Middle frontal gyrus (tissue), 1 donor: Measurements from ENCODE around the gene MYL11.
"Not testable (repeated sequence)": the region's sequence is repeated elsewhere in the genome, so short reads cannot be mapped to it uniquely, and the experiment has no call there.

Source experiments
- DNase-seq: peaks from one replicate; pipeline ENCODE4 v3.0.0-alpha.2; 2015; ENCODE audit warnings: low spot score; ENCODE audit errors: extremely low spot score

MYL11 gene

DNA sequence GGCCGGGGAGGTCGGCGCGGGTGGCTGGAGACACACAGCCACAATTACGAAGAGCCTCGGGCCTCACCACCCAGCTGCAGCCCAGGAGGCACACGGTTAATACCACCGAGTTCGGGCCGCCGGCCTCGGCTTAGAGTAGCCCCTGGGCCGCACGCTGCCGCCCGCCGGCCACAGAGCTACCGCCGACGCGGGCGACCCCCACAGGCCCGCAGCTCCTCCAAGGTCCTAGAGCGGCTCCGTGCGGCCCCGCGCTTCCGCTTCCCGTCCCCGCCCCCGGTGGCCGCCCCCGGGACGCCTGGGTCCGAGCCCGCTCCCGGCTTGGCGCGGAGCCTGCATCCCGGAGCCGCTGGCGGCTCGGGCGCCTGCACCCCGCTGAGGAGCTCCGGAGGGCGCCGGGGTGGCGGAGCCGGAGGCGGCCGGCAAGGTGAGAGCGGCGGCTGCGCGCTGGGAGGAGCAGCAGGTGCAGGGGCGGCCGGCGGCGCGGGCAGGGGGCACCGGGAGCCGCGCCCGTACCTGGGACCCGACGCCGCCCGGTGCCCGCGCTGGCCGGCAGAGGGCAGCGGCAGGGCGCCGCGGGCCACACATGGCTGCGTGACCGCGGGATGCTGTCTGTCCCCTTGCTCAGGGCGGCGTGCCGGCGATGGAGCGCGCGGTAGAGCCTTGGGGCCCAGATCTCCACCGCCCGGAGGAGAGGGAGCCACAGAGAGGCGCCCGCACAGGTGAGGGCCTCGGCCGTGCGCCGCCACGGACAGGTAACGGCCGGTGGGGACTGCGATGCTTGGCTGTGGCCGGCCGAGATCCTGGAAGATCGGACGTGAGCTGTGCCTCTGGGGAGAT lies 20.8 kb downstream of the MYL11 start, which contains the start of gene ZNF48:
TSS of gene ZNF48 (plus strand) at position 266 of the 837 bp plus-strand sequence. CDS start at position 641, 375 bp downstream.
- peak; percentile 92 for DNase-seq

DNA sequence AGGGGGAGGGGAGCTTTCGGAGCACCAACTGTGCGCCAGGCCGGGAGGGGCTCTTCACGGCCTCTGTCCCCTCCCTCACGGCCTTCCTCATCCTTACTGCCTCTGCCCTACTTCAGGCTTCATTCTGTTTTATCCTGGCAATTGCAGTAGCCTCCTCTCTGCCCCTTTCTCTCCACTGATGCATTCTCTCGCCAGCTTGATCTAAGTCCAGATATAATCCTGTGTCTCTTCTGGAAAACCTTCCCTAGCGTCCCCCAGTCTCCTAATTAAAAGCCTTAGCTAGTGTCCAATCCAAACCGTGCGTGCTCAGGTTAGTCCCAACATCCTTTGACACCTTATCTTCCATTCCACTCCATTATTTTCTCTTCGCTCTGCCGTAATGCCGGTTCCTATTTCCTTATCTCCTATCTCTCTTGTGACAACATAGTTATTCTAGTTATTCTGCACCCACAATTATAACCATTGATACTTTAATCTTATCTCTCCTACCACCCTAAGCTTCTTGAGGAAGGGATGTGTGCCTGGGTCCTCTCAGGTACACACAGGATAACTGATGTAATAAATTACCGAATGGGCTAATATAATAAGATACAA lies 21.5 kb downstream of the MYL11 start:
- no peak for DNase-seq

DNA sequence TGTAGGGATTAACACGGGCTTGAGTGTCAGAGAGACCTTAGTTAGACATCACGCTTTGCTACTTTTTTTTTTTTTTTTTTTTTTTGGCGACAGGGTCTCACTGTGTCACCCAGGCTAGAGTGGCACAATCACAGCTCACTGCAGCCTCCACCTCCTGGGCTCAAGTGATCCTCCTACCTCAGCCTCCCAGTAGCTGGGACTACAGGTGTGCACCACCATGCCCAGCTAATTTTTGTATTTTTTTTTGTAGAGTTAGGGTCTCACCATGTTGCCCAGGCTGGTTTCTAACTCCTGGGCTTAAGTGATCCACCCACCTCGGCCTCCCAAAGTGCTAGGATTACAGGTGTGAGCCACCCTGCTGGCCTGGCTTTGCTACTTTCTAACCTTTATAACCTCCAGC lies 22.0 kb downstream of the MYL11 start:
- not testable (repeated sequence) for DNase-seq

DNA sequence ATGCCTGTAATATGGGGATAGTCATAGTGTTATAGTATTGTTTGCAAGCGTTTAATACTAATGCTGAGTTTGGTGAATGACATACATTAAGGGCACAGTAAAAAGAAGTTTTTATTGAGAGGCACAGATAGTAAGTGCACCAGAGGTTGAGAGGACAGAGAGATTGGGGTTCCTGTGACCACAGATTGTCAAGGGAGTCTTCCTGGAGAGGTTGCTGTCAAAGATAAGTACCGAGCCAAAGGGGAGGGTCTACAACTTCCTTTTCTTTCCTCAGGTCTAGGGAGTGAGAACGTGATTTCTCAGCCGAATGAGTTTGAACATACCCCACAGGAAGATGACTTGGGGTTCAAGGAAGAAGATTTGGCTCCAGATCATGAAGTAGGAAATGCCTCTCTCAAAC lies 22.5 kb downstream of the MYL11 start:
- DNase-seq = no peak

DNA sequence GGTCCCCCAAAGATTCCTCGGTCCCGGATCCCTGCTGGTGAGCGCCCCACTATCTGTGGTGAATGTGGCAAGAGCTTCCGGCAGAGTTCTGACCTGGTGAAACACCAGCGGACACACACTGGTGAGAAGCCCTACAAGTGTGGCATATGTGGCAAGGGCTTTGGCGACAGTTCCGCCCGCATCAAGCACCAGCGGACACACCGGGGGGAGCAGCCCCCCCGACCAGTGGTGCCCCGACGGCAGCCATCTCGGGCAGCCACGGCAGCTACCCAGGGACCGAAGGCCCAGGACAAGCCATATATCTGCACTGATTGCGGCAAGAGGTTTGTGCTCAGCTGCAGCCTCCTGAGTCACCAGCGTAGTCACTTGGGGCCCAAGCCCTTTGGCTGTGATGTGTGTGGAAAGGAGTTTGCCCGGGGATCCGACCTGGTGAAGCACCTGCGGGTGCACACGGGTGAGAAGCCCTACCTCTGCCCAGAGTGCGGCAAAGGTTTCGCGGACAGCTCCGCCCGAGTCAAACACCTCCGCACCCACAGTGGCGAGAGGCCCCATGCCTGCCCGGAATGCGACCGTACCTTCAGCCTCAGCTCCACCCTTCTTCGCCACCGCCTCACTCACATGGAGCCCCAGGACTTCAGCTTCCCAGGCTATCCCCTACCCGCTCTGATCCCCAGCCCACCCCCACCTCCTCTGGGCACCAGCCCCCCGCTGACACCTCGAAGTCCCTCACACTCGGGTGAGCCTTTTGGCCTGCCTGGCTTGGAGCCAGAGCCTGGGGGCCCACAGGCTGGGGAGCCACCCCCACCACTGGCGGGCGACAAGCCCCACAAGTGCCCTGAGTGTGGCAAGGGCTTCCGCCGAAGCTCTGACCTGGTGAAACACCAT lies 23.4 kb downstream of the MYL11 start:
- no peak for DNase-seq

DNA sequence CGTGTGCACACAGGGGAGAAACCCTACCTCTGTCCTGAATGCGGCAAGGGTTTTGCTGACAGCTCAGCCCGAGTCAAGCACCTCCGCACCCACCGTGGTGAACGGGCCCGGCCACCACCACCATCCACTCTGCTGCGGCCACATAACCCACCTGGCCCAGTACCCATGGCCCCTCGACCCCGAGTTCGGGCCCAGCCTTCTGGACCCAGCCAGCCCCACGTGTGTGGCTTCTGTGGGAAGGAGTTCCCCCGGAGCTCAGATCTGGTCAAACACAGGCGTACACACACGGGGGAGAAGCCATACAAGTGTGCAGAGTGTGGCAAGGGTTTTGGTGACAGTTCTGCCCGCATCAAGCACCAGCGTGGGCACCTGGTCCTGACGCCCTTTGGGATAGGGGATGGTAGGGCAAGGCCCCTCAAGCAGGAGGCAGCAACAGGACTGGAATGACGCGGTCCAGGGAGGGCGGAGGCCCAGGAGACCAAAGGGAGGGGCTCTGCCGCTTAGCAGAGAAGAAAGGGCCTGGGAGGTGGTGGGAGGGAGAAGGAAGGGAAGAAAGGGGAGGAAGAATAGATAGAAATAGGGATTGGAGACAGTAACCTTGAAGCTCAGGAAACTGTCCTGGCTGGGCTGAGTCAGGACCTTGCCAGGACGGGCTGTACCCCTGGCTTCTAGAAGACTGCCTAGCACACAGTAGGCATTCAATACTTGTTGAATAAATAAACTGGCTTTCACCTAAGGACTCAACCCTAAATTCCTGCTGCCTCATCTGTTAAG lies 24.2 kb downstream of the MYL11 start:
- DNase-seq = no peak

DNA sequence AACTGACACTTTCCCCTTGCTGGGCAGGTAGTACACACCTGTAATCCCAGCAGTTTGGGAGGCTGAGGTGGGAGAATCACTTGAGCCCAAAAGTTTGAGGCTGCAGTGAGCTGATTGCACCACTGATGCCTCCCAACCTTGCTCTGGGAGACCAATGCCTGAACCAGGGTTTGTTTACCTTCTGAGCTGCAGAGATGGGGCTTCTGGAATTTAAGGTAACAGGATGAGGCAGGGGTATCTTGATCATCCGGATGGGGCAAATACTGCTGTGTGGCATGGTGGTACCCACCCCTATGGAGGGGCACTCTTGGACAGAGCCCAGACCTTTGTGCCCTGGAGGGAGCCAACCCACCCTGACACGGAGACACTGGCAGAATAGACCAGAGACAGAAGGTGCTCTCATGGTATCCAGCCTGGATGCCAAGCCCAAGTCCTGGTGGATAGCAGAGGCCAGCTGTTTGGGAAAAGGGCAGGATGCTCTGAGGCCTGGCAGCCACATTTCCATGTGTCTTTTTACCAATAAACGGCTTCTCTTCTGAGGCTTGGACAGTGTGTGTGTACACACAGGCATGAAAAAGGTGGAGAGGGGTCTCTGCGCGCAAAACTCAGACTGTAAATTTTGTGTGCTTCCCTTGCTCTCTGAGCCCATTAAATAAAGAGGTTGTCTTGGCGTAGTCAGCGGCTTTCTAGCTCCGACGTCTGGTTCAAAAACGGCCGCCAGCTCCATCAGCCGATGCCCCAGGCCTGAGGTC lies 25.0 kb downstream of the MYL11 start:
- no peak for DNase-seq

DNA sequence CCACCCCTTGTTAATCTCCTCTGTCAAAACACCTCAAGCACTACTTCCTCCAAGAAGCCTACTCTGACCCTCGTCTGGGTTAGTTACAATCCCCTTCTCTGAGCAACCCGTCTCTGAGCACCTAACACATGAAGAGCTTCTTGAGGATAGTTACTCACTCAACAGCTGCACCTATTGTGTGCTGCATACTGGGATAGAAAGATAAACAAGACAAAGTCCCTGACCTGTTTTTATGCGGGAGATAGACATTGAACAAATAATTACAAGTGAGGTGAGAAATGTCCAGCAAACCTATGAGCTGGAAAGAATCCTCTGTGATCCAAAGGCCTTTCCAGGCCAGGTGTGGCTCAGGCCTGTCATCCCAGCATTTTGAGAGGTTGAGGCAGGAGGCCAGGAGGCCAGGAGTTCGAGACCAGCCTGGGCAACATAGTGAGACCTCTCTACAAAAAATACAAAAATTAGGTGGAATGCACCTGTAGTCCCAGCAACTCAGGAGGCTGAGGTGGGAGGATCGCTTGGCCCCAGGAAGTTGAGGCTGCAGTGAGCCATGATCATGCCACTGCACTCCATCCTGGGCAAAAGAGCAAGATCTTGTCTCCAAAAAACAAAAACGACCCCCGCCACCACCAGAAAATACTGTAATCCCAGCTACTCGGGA lies 27.3 kb downstream of the MYL11 start:
- no peak for DNase-seq

DNA sequence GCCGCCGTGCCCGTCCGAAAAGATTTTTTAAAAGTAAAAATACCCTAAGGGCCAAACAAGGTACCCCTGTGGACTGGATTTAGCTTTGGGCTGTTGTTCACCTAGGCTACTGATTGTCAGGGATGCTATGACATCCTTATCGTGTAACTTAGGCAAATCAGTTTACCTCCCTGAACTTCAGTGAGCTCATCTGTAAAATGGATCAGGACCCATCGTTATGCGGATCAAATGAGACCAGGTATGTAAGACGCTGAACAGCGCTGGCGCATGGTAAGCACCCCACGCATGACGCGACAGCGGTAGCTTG lies 32.1 kb downstream of the MYL11 start:
- DNase-seq = no peak

DNA sequence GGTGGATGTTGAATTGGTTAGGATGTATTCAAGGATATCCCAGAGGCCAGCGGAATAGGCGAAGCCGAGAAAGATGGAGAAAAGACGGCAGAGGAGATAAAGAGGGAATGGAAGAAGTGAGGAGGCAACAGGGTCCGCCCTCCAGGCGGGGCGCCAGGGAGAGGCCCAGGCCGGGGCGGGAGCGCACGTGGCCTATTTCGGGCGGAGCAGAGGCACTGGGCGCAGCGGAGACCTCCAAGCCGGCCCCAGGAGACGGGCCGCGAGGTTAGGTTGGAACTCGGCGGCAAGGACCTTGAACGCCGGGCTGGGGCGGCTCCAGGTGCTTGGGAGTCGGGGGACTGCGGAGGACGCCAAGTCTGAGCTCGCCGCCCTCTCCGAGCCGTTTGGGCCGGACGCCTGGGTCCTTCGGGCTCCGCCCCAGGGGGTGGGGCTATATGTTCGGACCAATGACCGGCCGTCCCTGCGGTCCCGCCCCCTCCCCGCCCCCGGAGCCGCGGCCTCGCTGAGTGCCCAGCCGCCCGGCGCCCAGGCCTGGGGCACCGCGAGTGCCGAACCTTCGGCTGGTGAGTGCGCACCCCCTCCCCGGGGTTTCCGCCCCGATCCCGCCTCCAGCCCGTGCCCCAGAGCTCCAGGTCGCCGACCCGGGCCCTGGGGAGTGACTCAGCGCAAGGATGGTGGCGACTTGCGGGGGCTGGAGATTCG lies 32.7 kb downstream of the MYL11 start, which contains the start of gene ZNF771:
TSS of gene ZNF771 (plus strand) at position 505 of the 702 bp plus-strand sequence. CDS start 448 bp downstream, outside the sequence.
- peak; percentile 69 for DNase-seq

DNA sequence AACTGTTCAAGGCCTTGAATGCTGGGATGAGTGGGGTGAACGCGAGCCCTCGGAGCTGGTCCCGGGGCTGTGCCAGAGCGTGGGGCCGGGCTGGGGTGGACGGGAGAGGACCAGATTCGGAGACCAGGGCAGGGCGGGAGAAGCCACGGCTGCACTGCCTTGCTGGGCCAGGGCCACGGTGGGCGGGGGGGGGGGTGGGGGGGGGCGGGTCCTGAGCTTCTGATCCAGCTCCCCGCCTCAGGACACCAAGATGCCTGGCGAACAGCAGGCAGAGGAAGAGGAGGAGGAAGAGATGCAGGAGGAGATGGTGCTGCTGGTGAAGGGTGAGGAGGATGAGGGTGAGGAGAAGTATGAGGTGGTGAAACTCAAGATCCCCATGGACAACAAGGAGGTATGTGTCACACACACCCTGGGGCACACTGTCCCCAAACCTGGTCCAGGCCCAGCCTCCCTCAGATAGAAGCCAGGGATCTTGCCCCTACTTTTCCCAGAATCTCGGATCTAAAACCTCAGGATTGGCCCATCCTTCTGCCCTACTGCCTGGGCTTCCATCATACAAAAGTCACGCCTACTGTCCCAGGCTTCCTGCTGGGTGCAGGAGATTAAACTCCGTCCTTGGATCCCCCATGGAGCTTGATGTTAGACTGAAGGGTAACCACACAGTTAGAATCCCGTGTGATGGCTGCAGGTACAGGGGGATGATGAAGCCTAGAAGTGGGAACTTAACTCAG lies 33.4 kb downstream of the MYL11 start:
- DNase-seq = no peak

DNA sequence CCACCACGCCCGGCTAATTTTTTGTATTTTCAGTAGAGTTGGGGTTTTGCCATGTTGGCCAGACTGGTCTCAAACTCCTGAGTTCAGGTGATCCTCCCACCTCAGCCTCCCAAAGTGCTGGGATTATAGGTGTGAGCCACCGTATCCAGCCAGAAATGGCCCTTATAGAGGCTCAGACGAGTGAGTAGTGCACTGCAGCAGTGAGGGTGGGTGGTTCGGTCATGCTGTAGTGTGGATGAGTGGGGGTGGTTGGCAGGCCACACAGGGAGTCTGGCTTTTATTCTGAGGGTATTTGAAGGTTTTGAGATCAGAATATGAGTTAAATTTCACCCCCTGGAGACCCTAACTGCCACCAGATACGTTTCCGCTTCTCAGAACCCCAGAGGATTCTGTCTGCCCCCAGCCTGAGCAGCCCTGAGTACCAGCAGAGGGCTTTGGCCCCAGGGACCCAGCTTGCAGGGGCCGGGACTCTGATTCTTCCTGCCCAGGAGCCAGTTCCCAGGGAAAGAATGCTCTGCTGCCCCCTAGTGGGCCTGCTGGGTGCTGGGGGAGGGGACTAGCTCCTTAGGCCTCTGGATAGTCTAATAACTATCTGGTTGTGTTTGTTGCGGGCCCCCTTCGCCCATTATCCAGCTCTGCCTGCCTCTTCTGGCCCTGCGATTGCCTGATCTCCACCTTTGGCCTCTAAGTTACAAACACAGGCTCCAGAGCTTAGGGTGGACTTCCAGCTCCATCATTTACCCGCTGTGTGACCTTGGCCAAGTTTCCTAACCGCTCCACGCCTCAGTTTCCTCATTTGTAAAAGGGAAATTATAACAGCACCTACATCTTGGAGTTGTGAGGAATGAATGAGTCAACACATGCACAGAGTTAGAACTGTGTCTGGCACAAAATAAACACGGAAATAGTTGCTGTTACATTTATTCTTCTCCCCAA lies 34.8 kb downstream of the MYL11 start:
- peak; percentile 82 for DNase-seq

DNA sequence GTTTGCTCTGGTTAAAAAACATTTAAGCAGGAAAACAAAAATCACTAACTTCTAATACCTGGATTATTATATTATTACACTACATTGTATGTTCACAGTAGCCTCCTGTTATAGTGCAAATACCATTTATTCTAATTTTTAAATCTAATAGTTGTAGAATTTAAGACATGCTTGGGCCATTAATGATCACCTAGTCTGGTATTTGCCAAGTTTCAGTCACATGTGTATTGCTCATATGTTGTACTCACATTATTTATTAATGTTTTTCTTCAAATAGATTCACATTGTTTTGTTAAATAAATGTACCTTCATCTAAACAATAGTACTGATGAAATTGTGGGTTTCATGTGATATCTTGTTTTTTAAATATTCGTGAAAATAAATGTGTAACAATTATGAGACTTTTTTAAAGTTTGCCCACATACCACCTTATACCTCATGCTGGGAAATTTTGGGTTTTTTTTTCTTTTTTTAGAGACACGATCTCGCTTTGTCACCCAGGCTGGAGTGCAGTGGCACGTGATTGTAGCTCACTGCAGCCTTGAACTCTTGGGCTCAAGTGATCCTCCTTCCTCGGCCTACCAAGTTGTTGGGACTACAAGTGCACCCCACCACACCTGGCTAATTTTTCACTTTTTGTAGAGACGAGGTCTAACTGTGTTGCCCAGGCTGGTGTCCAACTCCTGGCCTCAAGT lies 38.7 kb downstream of the MYL11 start:
- no peak for DNase-seq

DNA sequence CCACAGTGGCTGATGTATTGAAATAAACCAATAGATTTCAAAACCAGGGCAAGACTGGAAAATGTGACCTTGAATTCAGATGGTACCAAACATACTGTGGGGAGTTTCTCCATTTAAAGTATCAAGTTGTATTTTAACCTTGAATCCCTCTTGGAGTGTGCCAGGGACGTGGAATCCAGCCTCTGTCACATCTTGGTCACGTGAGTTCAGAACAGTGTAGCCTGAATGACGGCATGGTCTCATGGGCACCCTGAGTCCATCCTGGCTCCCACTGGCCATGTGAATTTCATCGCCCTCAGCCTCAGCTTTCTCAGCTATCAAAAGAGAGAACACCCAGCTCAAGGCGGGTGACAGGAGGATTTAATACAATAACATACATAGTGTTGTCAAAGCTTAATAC lies 39.6 kb downstream of the MYL11 start:
- no peak for DNase-seq

DNA sequence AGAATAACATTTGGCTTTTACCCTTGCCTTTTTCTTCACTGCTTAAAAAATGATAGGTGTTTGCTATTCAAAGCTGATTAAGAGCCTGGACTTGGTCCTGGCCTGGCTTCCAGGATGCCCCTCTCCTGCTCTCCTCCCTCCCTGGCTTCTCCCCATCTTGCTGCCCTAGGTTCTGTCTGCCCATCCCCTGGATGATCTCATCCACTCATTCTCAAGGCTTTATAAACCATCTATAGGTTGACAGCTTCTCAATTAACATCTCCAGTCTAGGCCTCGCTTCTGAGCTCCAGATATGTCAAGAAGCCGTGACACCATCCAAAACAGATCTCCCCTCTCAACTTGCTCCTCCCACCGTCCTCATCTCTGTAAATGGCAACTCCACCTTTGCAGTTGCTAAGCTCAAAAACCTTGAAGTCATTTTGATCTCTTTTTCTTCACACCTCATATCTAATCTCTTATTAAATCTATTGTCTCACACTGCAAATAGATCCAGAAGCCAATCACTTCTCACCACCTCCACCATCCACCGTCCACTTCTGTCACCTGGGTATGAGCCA lies 41.5 kb downstream of the MYL11 start:
- DNase-seq = no peak
